Panc1 (cell line): ENCODE data around the gene FBXW7. TPM values are rescaled to one million over a fixed set of nuclear protein-coding genes. Genes with fewer than 3 reads are reported as not detected.

Experiments used
- ATAC-seq: fragments of 200-7000 bp; cut with Tn5 transposase; 2 replicates; pipeline ENCODE4 v1.9.1; 2020; ENCODE audit warnings: mild to moderate bottlenecking, moderate library complexity
- BruUV-seq: library from RNA; stranded (reverse); fragments of 400-500 nt; replicated peaks from 2 replicates; lab custom pipeline; 2021; lab: Mats Ljungman, UMichigan
- CTCF ChIA-PET: fragments of 300-600 bp; sonication (Branson Sonifier 250); formaldehyde crosslinking; loops from one replicate; lab custom pipeline; 2022; ENCODE audit warnings: antibody characterized with exemption; lab: Charles Lee
- POLR2A ChIA-PET: fragments of 300-600 bp; sonication (Branson Sonifier 250); formaldehyde crosslinking; loops from one replicate; lab custom pipeline; 2022; ENCODE audit warnings: antibody characterized with exemption; lab: Charles Lee
- DNase-seq: peaks from one replicate; pipeline ENCODE4 v3.0.0-alpha.2; 2010; ENCODE audit warnings: low read depth, low spot score
- H3K27ac ChIP-seq: 2 replicates; pipeline ENCODE4 v1.5.1; 2011; ENCODE audit warnings: mild to moderate bottlenecking, low read length, inconsistent platforms
- H3K27me3 ChIP-seq: fragments of 200-500 bp; sonication (Bioruptor generic); 2 replicates; pipeline ENCODE4 v1.6.0; 2014; ENCODE audit warnings: low read length, inconsistent platforms; ENCODE audit not compliant: control insufficient read depth, insufficient read depth
- H3K36me3 ChIP-seq: fragments of 200-500 bp; sonication (Bioruptor generic); 2 replicates; pipeline ENCODE4 v1.5.1; 2014; ENCODE audit warnings: inconsistent platforms, mild to moderate bottlenecking, low read length, moderate library complexity; ENCODE audit not compliant: control insufficient read depth, insufficient read depth
- H3K4me1 ChIP-seq: 2 replicates; pipeline ENCODE4 v1.5.1; 2011; ENCODE audit warnings: inconsistent platforms, mild to moderate bottlenecking, low read length, moderate library complexity; ENCODE audit not compliant: control insufficient read depth, insufficient read depth
- H3K4me3 ChIP-seq, 2 experiments: 2 replicates each; pipeline ENCODE4 v1.5.1; 2011 to 2012; ENCODE audit warnings: low read depth in 2 of 2, low read length in 2 of 2, mild to moderate bottlenecking in 2 of 2, inconsistent platforms in 1 of 2, moderate library complexity in 1 of 2
- H3K9me3 ChIP-seq: fragments of 200-500 bp; sonication (Bioruptor generic); 2 replicates; pipeline ENCODE4 v1.5.1; 2014; ENCODE audit warnings: low read depth, mild to moderate bottlenecking, inconsistent platforms, low read length, moderate library complexity; ENCODE audit not compliant: control insufficient read depth, insufficient read depth
- CTCF ChIP-seq: fragments of 450-650 bp; IDR thresholded peaks from 2 replicates; pipeline ENCODE4 v1.5.1; 2017; ENCODE audit warnings: mild to moderate bottlenecking
- POLR2AphosphoS5 ChIP-seq: IDR thresholded peaks from 2 replicates; pipeline ENCODE4 v1.6.1; 2012; ENCODE audit warnings: mild to moderate bottlenecking, low read depth, low read length, moderate library complexity
- REST ChIP-seq, 2 experiments: IDR thresholded peaks; 2 replicates each; pipeline ENCODE4 v1.6.1; 2011 to 2012; ENCODE audit warnings: low read depth in 2 of 2, control low read depth in 1 of 2, low read length in 1 of 2, mild to moderate bottlenecking in 1 of 2, moderate library complexity in 1 of 2; ENCODE audit not compliant: insufficient read depth in 1 of 2
- SIN3A ChIP-seq: IDR thresholded peaks from 2 replicates; pipeline ENCODE4 v1.6.1; 2012; ENCODE audit warnings: low read depth, mild to moderate bottlenecking, low read length, moderate library complexity, borderline replicate concordance; ENCODE audit not compliant: insufficient read depth
- TCF7L2 ChIP-seq: IDR thresholded peaks from 2 replicates; pipeline ENCODE4 v1.6.1; 2011; ENCODE audit warnings: mild to moderate bottlenecking, low read depth, low read length, inconsistent platforms
- in situ Hi-C: cut with HindIII; loops from 2 replicates; pipeline ENCODE4 v1.10.0; 2016; ENCODE audit warnings: low sequenced_read_pairs, low pct_unique_long_range_greater_than_20kb
- intact Hi-C: fragments of 100-400 bp; cut with micrococcal nuclease; formaldehyde crosslinking; loops from one replicate; pipeline ENCODE4 v1.10.0; 2022; ENCODE audit not compliant: unreplicated experiment
- total RNA-seq: library from RNA; stranded (reverse); gene quantifications from one replicate; pipeline ENCODE4 v1.2.1, GENCODE V29; 2021; ENCODE audit not compliant: unreplicated experiment

The FBXW7 gene
- total RNA-seq, 1 experiment from 2014 or later, result 16.2 TPM

GRCh38 chr4:152448038-152448707, 87.7 kb downstream of the FBXW7 start:
- no TSS peak for BruUV-seq
- TF ChIP-seq SIN3A (no peak), CTCF (no peak), REST (IDR thresholded peaks at IDR 0.05; ENCODE audit: insufficient read depth in 1 of 2, low read depth in 2 of 2, low read length in 1 of 2) (no peak), TCF7L2 (no peak), POLR2AphosphoS5 (no peak)
- in situ Hi-C loops (no loop called here), intact Hi-C loops (no loop called here)
- Histone ChIP-seq H3K36me3 (no peaks in the 10 kb centered on the region; the same call in 1 of the 2 replicates), H3K27ac (no peak overlapping the region), H3K4me3 (no peak overlapping the region), H3K27me3 (no peaks in the 10 kb centered on the region), H3K9me3 (no peaks in the 10 kb centered on the region), H3K4me1 (no peaks in the 10 kb centered on the region)
- ChIA-PET CTCF (no interaction called here), POLR2A (no interaction called here)
- no peak for DNase-seq
- no peak for ATAC-seq

GRCh38 chr4:152443859-152444258, 92.0 kb downstream of the FBXW7 start:
- in situ Hi-C loops, result no loop called here
- Histone ChIP-seq H3K27me3 (no peaks in the 10 kb centered on the region), H3K36me3 (no peaks in the 10 kb centered on the region; the same call in 1 of the 2 replicates), H3K4me3 (no peak overlapping the region), H3K27ac (no peak overlapping the region), H3K4me1 (no peaks in the 10 kb centered on the region), H3K9me3 (no peaks in the 10 kb centered on the region)
- TF ChIP-seq CTCF (no peak), SIN3A (no peak), POLR2AphosphoS5 (no peak)
- POLR2A ChIA-PET, result no interaction called here
- no peak for DNase-seq
- no TSS peak for BruUV-seq
- intact Hi-C loops, result no loop called here
- CTCF ChIA-PET, result no interaction called here
- no peak for ATAC-seq
